ENCODE data around the gene NUCKS1. TPM values are rescaled to one million over a fixed set of nuclear protein-coding genes. Genes with fewer than 3 reads are reported as not detected.

NUCKS1 gene
- total RNA-seq, 1 experiment from 2014 or later = 205 TPM

DNA sequence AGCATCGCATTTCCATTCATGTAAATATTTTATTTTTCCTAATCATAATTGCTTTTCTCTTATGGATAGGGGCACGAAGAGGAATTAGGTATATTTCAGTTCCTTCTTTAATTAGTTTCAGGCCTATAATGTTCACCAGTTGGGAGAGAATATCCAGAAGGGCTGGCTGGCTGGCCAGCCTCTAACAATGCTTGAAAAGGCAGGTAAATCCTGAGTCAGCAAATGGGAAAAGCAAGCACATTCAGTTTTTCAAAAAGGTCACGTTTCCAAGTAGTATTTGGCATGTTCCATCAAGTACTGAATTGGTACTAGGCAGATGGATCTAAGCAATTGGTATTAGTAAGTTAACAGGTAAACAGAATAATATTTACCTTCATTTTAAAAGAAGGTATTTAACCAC is 17.3 kb upstream of the NUCKS1 start:
- TF ChIP-seq, protein P1, sequence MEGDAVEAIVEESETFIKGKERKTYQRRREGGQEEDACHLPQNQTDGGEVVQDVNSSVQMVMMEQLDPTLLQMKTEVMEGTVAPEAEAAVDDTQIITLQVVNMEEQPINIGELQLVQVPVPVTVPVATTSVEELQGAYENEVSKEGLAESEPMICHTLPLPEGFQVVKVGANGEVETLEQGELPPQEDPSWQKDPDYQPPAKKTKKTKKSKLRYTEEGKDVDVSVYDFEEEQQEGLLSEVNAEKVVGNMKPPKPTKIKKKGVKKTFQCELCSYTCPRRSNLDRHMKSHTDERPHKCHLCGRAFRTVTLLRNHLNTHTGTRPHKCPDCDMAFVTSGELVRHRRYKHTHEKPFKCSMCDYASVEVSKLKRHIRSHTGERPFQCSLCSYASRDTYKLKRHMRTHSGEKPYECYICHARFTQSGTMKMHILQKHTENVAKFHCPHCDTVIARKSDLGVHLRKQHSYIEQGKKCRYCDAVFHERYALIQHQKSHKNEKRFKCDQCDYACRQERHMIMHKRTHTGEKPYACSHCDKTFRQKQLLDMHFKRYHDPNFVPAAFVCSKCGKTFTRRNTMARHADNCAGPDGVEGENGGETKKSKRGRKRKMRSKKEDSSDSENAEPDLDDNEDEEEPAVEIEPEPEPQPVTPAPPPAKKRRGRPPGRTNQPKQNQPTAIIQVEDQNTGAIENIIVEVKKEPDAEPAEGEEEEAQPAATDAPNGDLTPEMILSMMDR (IDR thresholded peaks at IDR 0.05; ENCODE audit: insufficient read depth in 1 of 2, low read depth in 1 of 2, low read length in 1 of 2, severe bottlenecking in 1 of 2, unreplicated experiment in 1 of 2) = no peak
- no TSS peak for BruUV-seq (replicated peaks)
- Histone ChIP-seq H3K4me3 (ENCODE audit: low read depth, low read length) (no peak overlapping the region), H3K4me1 (peaks cover 15% of the 10 kb centered on the region), H3K36me3 (ENCODE audit: control insufficient read depth, insufficient read depth, low read length) (no peaks in the 10 kb centered on the region), H3K27me3 (replicated peaks; ENCODE audit: control insufficient read depth, insufficient read depth, low read length) (no peaks in the 10 kb centered on the region), H3K9me3 (no peaks in the 10 kb centered on the region)
- Mint-ChIP-seq H3K4me1 (ENCODE audit: low read depth, unreplicated experiment) (peaks cover 11% of the 10 kb centered on the region), H3K27ac (ENCODE audit: unreplicated experiment) (no peak overlapping the region), H3K36me3 (ENCODE audit: insufficient read depth, unreplicated experiment) (no peaks in the 10 kb centered on the region), H3K27me3 (ENCODE audit: insufficient read depth, unreplicated experiment) (no peaks in the 10 kb centered on the region), H3K4me3 (ENCODE audit: unreplicated experiment) (no peak overlapping the region), H3K9me3 (ENCODE audit: unreplicated experiment) (no peaks in the 10 kb centered on the region)
- intact Hi-C loops (cut with micrococcal nuclease; ENCODE audit: unreplicated experiment) = no loop called here
- ChIA-PET POLR2A (no interaction called here), CTCF (no interaction called here)
- no peak for DNase-seq

DNA sequence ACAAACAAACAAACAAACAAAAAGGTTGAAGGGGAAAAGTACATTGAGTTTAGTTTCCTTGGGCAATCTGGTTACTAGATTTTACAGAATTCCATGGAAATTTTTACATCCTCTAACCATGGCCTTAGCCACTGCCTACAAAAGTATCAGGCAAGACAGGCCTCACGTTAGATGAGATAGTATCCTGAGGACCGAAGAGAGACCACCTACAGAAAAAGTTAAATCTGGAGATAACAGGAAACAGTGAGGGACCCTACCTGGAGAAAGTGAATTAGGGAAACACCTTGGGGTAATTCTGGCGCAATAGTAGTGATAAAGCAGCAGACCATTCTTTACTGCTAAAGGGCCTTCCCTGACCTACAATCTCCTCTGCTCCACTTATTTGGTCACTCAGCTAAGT is 16.6 kb upstream of the NUCKS1 start:
- Mint-ChIP-seq H3K36me3 (ENCODE audit: insufficient read depth, unreplicated experiment) (no peaks in the 10 kb centered on the region), H3K27me3 (ENCODE audit: insufficient read depth, unreplicated experiment) (no peaks in the 10 kb centered on the region)
- POLR2A ChIA-PET = no interaction called here

GRCh38 chr1:205766038-205766437 is 16.1 kb upstream of the NUCKS1 start:
- POLR2A ChIA-PET = no interaction called here
- H3K4me3 ChIP-seq (ENCODE audit: low read depth, low read length) = no peak overlapping the region
- H3K27ac Mint-ChIP-seq (ENCODE audit: unreplicated experiment) = no peak overlapping the region
- no peak overlapping the region for H3K4me3 Mint-ChIP-seq (ENCODE audit: unreplicated experiment)
- no peak for DNase-seq
- H3K36me3 Mint-ChIP-seq (ENCODE audit: insufficient read depth, unreplicated experiment) = no peaks in the 10 kb centered on the region
- peaks cover 11% of the 10 kb centered on the region for H3K4me1 Mint-ChIP-seq (ENCODE audit: low read depth, unreplicated experiment)
- H3K9me3 Mint-ChIP-seq (ENCODE audit: unreplicated experiment) = no peaks in the 10 kb centered on the region
- CTCF ChIA-PET = no interaction called here
- no peaks in the 10 kb centered on the region for H3K27me3 Mint-ChIP-seq (ENCODE audit: insufficient read depth, unreplicated experiment)
- H3K36me3 ChIP-seq (ENCODE audit: control insufficient read depth, insufficient read depth, low read length) = no peaks in the 10 kb centered on the region
- H3K27me3 ChIP-seq (replicated peaks; ENCODE audit: control insufficient read depth, insufficient read depth, low read length) = no peaks in the 10 kb centered on the region
- no peaks in the 10 kb centered on the region for H3K9me3 ChIP-seq
- BruUV-seq (replicated peaks) = no TSS peak
- TF ChIP-seq, protein P1 (IDR thresholded peaks at IDR 0.05; ENCODE audit: insufficient read depth in 1 of 2, low read depth in 1 of 2, low read length in 1 of 2, severe bottlenecking in 1 of 2, unreplicated experiment in 1 of 2) = no peak
- intact Hi-C loops (cut with micrococcal nuclease; ENCODE audit: unreplicated experiment) = no loop called here
- H3K4me1 ChIP-seq = peaks cover 15% of the 10 kb centered on the region

More for the DNA sequence above, 16.6 kb upstream of the NUCKS1 start:
- no peak overlapping the region for H3K27ac Mint-ChIP-seq (ENCODE audit: unreplicated experiment)
- Histone ChIP-seq H3K4me1 (peaks cover 15% of the 10 kb centered on the region), H3K9me3 (no peaks in the 10 kb centered on the region), H3K4me3 (ENCODE audit: low read depth, low read length) (no peak overlapping the region), H3K27me3 (replicated peaks; ENCODE audit: control insufficient read depth, insufficient read depth, low read length) (no peaks in the 10 kb centered on the region), H3K36me3 (ENCODE audit: control insufficient read depth, insufficient read depth, low read length) (no peaks in the 10 kb centered on the region)
- CTCF ChIA-PET = no interaction called here
- no peaks in the 10 kb centered on the region for H3K9me3 Mint-ChIP-seq (ENCODE audit: unreplicated experiment)
- TF ChIP-seq, protein P1 (IDR thresholded peaks at IDR 0.05; ENCODE audit: insufficient read depth in 1 of 2, low read depth in 1 of 2, low read length in 1 of 2, severe bottlenecking in 1 of 2, unreplicated experiment in 1 of 2) = no peak
- H3K4me1 Mint-ChIP-seq (ENCODE audit: low read depth, unreplicated experiment) = peaks cover 11% of the 10 kb centered on the region
- no peak overlapping the region for H3K4me3 Mint-ChIP-seq (ENCODE audit: unreplicated experiment)
- intact Hi-C loops (cut with micrococcal nuclease; ENCODE audit: unreplicated experiment) = no loop called here
- DNase-seq = no peak
- no TSS peak for BruUV-seq (replicated peaks)
